Activated gamma-delta T cell treated with Interleukin-2 at 50 U/mL for 16 hours (primary cell): ENCODE data around the gene PER1.
"Not testable (repeated sequence)": the region's sequence is repeated elsewhere in the genome, so short reads cannot be mapped to it uniquely, and the experiment has no call there.

ENCODE experiments used
- DNase-seq: peaks from one replicate; pipeline ENCODE4 v3.0.0-alpha.2; 2020

PER1 gene

GRCh38 chr17:8152112-8152775 lies at the start of gene PER1:
PER1 (minus strand) TSS chr17:8152404; CDS start chr17:8150706, 1,698 bp downstream.
- DNase-seq: peak; percentile 67

DNA sequence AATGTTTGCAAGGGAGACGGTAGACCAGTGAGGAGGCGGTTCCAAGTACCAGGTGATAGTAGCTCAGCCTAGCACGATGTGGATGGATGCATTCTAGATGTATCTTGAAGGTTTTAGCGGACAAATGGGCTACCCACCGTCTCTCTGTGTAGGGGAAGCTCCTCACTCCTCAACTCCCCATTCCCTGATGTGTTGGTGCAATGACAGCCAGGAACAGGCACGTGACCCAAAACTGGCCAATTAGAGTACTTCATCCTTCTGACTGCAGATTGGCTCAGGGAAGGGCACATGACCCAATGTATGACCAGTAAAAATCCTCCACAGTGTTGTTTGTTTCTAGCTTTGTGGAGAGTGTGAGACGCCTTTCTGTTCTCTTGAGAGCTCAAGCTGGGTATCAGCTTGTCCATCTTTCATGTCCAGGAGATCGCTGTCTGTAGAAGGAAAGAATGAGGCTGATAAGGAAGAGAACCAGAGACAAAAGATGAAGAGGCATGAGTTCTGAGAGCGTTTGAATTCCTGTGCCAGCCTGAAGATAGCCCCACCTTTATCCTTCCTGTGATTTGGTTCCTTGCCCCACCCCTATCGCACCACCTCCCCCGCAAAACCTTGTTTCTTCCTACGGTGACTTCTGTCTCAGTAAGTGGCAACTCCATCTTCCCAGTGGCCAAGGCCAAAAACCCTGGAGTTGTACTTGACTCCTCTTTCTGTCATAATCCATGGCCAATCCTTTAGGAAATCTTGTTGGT lies 40.0 kb upstream of the PER1 start:
- DNase-seq: peak; percentile 38

DNA sequence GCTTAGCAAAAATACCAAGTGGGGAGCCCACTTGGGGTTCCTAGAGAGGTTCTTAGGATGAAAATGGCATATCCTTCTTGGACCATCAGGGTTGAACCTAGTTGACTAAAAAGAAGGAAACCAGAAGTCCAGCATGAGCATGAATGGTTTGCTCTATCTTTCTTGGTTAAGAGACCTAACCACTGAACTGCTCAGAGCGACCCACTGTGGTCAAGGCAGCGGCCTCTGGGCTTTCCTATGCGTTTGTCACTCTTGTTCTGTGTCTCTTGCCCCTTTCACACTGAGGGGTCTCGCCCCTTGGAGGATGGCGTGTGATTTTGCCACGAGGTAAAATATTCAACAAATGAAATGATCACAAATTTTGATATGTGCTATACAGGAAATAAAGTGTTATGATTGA lies 38.3 kb upstream of the PER1 start:
- no peak for DNase-seq

DNA sequence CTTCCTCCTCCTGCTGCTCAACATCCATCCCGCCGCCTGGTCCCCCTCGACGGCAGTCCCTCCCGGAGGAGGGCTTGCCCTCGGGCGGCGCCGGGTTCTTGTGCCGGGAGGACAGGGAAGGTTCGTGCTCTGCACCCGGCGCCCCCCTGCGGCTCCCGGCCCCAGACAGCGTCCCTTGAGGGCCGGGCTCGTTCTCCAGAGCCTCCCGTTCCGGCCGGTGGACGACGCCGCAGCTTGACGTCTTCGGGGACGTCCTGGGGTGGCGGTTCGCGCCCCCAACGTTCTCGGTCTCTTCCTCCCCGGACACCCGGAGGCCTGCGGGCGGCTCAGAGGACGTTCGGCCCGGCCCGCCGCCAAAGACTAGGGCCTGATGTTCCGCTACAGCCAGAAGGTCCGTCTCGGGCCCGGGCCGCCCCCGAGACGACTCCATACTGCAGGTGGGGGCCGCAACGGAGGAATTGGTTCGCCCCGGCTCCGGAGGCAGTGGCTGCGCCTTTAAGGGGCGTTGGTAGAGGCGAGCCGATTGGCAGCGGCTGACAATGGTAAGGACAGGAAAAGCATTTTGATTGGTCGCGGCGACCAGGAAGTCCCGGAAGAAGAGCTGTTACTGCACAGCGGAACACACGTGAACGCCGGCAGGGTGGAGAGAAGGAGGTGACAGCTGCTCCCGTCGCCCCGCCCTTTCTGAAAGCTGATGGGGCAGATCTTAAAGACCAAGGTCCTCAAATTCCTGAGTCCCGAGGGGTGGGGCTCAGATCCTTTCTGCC lies 37.7 kb upstream of the PER1 start, which contains the start of gene BORCS6:
TSS of gene BORCS6 (minus strand) at position 470 of the 767 bp plus-strand sequence. CDS start at position 430, 40 bp downstream.
- DNase-seq: peak; percentile 94

DNA sequence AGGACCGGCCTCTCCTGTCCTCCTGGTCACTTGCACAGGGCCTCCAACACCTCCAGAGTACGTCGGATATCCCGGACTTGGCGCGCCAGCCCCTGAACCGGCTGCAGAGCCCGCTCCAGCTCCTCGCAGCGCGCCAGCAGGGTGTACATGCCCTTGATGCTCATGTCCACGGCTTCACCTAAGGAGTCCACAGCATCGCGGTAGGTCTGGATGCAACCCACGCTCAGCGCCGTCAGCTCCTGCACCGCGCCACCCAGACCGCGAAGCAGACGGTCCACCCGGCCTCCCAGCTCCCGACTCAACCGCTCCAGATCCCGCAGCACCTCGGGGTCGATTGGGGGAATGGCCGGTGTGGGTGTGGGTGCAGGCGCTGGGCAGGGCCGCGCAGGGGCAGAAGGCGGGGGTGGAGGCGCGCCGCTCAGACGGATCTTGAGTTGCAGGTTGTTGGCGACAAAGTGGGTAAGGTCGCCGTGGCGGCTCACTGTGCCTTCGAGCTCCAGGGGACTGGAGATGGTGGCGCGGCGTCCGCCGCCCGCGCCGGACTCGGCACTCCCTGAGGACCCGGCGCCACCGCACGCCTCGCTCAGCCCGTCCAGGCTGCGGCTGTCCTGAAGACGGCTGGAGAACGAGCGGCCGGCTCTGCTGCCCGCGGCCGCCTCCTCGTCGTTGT lies 37.0 kb upstream of the PER1 start:
- DNase-seq: peak; percentile 25

DNA sequence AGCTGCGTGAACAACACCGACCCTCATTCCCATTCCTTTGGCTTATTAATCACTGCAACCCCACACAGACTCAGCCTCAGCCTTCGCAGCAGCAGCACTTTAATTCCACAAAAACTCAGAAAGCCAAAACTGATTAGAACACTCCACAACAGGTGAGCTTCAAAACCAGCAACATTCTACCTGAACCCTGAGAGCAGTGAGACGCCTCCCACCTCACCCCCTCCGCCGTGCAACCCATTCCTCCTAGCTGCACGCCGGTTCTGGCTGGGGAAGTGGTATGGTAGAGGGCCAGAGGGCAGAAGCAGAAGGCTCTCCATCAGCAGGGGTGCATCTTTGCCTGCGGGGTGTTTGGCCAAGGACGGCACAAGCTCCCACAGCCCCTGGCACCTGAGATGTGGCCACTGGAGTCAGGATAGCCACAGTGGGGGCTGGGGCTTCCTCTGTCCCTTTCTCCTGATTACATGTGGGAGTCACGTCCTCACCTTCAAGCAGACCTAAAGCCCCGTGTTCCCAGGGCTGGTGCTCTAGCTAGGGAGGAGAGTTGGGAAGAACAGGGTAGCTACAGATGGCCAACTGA lies 36.1 kb upstream of the PER1 start:
- no peak for DNase-seq

DNA sequence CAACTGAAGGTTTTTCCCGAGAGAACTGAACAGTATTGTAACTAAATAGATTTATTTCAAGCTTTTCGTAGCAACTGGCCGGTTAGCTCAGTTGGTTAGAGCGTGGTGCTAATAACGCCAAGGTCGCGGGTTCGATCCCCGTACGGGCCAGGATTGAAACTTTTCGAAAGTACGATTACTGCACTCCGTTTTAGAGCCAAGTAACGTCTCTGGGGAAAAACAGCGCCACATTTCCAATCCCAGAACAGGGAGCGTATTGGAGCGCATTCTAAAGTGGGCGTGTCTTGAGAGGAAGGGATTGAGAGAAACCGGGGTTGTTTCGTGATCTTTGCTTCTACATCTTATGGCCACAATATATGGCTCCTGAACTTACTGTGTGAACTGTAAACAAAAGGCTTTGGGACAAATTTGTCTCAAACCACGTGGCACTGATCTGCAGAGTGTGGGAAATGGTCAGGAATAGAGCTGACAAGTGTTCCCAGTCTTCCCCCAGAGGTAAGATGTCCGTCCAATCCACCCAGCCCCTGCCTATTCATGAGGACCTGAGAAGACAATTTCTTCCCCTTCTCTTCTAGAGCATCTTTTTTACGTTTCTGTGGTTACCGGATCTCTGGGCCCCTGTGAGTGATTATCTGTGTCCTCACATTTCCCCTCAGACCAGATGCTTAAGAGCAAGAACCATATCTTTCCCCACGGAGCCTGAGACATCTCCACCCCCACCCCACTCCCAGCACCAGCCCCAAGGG lies 35.5 kb upstream of the PER1 start:
- DNase-seq: peak; percentile 80

DNA sequence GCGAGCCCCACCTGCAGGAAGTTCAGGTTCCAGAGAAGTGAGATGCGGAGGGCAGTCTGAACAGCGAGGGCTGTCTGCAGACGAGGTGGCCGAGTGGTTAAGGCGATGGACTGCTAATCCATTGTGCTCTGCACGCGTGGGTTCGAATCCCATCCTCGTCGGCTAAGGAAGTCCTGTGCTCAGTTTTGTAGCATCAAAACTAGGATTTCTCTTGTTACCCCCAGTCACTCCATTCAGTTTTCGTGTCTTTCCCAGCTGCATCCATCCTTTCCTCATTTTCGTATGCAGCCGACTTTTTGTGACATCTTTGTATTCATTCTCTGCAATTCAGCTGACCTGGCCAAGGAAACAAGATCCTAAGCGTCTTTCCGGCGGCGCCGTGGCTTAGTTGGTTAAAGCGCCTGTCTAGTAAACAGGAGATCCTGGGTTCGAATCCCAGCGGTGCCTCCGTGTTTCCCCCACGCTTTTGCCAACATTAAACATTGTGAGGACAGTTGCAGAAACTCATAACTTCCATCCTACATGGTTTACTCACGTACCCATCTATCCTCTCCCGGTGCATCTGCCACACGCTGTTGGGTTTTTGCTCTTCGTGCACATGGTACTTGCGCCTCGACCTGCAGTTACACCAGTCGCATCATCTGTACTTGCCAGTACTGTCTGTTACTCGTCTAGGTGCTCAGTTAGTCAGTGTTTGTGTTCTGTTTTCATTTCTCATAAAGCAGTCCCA lies 34.7 kb upstream of the PER1 start:
- DNase-seq: peak; percentile 85

- DNase-seq: no peak
Measured at GRCh38 chr17:8186446-8186786, 34.2 kb upstream of the PER1 start.

DNA sequence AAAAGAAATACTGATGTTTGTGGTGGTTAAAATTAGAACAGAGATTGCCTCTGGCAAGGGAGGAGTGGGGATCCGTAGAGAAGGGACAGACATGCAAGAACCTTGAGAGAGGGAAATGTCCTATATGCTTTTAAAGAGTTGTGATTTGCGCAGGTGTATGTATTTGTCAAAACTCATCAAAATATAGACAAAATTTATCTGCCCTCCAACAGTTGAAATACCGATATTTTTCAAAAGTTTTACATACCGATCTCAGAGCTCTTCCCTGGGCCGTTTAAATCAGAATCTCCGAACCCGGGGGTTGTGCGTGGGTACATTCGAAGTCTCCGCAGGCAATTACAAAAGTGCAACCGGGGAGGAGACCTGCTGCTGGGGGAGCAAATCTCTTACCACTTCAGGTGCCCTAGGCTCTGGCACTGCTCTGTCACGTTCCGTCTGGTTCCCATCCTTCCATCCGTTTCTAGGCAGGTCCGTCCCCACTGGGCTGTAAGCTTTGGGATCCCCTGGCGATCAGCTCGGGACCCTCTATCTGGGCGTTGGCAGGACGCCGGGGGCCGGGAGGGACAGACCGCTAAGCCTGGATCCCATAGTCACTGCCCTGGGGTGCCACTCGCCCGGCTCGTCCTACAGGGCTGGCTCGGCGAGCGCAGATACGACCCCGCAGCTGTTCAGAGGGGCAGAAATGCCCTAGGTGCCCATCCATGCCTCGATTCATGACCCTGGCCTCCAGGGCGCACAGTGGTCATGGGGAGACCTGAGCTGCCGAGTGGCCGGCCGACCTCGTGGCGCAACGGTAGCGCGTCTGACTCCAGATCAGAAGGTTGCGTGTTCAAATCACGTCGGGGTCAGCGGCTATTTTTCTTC lies 33.6 kb upstream of the PER1 start:
- DNase-seq: peak; percentile 91

DNA sequence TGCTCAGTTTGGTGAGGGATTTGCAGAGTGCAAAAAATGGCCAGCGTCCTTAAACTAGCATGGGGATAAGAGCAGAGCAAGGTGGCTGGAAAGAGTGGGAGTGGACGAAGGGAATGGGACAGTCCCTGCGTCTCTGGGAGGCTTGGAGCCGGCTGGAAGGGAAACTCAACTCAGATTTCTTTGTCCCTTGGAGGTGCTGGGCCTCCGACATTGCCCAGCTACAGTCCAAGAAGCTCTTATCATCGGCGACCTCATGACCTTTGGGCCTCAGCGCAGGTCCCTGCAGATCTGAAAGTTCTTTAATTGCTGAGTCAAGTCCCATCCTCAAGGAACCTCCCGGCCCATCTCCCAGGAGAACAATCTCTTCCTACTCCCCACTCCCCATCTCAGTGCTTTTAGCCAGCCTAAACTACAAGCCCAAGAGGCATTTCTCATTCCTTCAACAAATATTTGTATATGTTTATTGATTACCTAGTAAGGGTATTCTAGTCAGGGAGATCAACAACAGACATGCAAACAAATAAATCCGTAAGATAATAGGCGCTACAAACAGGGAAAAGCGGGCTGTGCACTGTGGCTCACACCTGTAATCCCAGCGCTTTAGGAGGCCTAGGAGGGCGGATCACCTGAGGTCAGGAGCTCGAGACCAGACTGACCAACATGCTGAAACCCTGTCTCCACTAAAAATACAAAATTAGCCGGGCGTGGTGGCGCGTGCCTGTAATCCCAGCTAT lies 25.0 kb upstream of the PER1 start:
- no peak for DNase-seq

DNA sequence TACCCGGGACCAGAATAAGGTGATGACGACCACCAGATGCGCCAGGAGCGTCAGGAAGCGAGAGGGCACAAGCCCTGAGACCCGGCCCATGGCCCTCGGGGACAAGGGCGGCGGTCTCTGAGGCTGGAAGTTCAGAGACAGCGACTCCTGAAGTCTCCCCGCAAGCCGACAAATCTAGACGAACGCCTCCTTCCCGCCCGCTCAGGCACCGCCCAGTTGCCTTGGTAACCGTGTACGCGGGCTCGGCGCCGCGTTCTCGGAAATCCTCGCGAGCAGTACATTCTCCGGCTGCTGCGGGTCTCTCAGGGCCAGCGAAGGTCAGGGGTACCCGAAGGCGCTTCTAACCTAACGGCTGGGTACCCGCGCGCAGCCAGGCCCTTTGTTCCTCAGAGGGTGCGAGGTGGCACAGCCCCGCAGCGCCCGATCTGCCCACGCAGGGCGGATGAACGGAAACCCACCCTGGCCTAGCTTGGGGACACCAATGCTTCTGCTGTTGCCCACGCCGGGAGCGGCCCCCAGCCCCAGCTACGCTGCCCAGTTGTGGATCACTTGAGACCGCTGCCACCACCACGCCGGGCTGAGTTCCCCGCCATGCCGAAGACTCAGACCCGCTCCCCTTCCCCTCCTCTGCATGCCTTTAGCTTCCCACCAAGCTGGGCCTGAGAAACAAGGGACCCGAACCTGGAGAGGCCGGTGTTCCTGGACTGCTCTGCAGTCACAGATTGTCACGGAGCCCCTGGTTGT lies 24.2 kb upstream of the PER1 start, which contains the start of gene TMEM107:
TSS of gene TMEM107 (minus strand) at position 184 of the 744 bp plus-strand sequence. CDS start at position 90, 94 bp downstream.
- peak; percentile 82 for DNase-seq

GRCh38 chr17:8175795-8176196 lies 23.6 kb upstream of the PER1 start:
- no peak for DNase-seq

DNA sequence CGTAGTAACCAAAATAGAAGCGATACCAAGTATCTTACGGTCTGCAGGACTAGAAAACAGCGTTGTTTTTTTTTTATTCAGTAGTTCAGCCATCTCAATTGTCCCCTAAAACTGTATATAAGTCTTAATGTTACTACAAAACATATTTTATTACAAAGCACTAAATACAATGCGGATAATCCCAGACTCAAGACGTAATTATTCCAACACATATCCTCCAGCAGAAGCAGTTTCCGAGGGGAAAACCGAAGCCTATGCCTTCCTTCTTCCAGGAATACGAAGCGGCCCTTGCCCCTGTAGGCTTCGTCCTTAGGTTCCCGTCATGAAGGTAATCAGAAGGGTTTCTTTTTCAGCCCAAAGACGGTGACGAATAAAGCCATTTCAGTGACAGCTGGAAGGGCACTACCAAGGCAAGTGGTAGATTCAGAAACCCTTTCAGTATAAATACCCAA lies 21.7 kb upstream of the PER1 start:
- DNase-seq: no peak

- peak; percentile 75 for DNase-seq
Measured at GRCh38 chr17:8173056-8173870, 21.1 kb upstream of the PER1 start.

GRCh38 chr17:8170186-8170585 lies 18.0 kb upstream of the PER1 start:
- DNase-seq: not testable (repeated sequence)

DNA sequence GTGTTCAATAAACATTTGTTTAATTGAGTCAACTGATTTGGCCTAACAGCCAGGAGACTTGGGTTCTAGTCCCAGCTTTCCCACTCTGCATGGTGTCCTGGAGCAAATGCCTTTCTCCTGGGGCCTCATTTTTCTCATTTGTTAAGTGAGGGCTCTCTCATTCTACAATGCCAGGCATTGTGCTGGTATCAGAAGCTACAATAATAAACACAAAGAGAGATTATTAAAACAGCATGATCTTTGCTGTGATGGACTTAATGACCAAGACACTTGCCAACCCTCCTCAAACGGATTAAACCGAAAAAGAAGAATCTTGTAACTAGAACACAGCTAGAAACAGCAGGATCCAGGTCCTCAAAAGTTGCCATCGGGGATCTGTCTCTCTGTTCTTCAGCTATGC lies 15.3 kb upstream of the PER1 start:
- DNase-seq: no peak

DNA sequence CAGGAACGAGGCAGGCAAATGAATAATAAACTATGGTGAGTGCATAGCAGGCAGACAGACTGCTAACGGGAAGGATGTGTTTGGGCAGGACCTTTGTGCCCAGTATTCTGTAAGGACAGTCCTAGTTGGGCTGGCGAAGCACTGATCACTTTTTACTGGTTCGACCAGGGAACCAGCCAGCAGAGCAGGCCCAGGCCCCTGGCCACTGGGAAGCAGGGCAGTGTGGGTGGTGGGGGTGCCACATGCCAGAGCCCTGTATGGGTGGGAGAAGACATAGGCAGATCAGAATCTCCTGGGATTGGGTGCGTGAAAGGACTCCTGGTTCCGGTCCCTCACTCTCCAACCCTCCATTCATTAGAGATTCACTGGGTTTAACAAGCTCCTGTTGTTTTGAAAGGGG lies 14.5 kb upstream of the PER1 start:
- no peak for DNase-seq
